CD4-positive, alpha-beta T cell treated with Interleukin-12 subunit alpha and Interleukin-12 subunit beta, for 1 hour (primary cell): ENCODE data around the gene UNC79.

Experiments
- DNase-seq: peaks from one replicate; pipeline ENCODE4 v3.0.0-alpha.2; 2020

UNC79 gene

DNA sequence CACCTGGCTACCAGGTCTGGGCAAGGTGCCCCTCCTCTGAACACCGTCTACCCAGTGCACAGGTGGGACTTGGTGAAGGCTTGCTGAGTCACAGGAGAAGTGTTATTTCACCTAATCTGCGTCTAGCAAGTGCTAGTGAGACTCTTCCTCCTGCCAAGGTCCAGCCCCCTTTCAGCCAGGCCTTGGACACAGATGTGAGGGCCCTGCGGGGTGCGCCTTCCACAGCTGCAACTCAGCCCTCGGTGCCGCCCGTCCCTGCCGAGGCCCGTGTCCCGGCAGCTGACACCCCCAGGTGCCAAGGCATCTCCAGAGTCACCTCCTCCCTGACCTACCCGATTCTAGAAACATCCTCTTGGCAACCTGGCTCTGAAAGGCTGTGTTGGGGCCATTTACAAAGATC lies 302.5 kb downstream of the UNC79 start:
- no peak for DNase-seq

- DNase-seq: no peak
Observed at GRCh38 chr14:93733631-93734030, 302.9 kb downstream of the UNC79 start.

- DNase-seq: no peak
Observed at GRCh38 chr14:93734086-93734822, 303.5 kb downstream of the UNC79 start.

- no peak for DNase-seq
Observed at GRCh38 chr14:93735206-93735605, 304.5 kb downstream of the UNC79 start.

DNA sequence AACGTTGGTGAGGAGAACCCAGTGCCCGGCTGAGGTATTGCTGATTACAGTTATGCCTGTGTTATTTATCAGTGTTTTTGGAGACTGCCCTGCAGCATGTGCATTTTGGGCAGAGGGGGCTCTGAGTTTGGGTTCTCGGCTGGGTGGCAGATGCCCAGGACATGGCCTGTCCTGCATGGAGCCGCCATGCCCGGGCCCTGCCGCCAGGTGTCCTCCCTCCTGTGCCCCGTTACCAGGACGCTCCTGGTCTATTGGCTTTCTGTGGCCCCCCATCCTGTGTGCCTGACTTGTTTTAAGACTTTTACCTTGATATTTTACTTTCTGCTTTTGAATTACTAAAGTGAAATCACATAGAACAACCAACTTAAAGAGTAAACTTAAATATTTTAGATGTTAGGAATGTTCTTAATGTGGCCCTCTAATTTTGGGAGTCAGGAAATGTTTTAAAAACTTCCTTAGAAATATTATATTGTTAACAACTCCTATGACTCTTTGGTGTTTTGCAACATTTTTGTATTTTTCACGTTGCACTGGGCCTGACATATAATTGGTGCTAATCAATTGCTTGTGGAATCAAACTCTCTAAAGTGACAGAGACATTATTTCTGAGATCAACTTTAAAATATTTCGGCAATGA lies 305.8 kb downstream of the UNC79 start:
- no peak for DNase-seq

GRCh38 chr14:93737634-93738033 lies 306.9 kb downstream of the UNC79 start:
- no peak for DNase-seq

DNA sequence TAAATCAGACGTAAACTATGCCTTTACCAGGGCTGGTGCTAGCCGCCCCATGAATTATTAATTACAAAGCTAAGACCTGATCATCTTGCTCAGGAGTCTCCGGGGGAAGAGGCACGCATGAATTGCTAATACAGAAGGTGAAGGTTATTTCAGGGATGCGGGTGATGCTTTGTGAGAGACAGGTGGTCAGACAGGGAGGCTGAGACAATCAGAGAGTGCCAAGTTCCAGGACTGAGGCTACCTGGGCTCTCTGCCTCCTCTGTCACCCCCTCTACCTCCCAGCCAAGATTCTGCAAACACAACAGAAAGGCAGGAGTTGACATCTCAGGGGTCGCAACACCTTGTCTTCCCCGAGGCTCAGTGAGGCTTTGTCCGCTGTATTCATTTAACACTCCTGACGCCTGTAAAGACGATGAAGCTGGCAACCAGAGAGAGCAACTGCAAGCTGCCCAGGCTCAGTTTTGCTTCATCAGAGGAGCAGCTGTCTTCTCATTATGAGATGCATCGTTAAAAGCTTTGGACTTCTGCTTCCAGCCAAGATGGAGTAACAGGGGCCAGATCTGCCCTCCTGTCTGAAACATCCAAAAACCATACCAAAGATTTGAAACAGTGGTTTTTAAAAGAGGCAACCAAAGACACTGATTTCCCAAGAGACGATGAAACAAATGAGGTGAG lies 311.0 kb downstream of the UNC79 start:
- no peak for DNase-seq

GRCh38 chr14:93742761-93743160 lies 312.0 kb downstream of the UNC79 start:
- DNase-seq: no peak

DNA sequence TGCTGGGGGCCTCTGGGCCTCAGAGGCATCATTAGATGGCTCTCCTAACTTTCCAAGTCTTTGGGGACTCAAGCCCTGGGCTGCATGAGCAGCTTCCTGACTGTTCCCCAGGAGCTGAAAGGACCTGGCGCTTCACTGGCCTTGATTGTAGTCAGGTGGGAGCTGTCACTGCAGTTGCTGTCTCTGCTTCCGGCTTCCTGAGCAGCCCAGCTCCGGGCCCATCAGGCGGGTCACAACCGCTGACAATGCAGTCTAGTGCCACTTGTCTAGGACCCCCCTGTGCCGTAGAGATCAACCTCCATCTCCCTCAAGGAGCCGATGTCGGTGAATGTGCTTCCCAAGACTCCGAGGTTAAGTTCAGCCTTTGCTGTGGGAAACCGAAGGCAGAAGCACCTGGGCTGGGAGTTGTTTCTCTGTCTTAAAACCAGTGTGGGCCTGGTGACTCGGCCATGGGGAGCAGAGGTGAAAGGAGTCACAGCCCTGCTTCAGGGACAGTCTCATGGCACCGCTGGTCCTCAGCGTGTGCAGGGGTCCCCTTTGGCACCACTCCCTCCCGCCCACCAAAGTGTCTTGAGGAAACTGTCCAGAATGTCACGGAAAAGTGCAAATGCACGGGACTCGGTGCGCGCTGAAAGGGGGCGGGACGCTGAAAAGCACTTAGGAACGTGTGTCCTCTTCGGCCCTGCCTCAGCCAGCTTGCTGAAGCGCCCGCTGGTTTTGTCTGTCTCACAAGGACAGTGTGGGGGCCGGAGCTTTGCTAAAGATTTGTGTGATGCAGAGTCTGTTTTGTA lies 312.7 kb downstream of the UNC79 start:
- DNase-seq: no peak

DNA sequence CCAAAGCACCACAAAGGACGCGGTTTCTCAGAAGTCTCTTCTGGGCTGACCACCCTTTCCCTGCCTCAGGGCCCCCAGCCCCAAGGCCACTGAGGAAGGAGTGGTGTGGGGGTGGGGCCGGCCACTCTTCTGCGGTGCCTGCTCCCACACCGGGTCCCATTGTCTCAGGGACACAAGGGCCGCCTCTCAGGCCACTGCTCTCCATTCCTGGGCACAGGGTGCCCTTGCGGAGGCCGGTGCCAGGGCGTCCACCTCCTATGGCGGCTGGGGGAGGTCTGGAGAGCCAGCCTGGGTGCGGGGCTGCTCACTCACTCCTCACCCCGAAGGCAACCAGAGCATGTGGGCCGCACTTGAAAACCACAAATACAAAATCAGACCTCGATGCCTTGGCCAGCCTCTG lies 313.4 kb downstream of the UNC79 start:
- no peak for DNase-seq

DNA sequence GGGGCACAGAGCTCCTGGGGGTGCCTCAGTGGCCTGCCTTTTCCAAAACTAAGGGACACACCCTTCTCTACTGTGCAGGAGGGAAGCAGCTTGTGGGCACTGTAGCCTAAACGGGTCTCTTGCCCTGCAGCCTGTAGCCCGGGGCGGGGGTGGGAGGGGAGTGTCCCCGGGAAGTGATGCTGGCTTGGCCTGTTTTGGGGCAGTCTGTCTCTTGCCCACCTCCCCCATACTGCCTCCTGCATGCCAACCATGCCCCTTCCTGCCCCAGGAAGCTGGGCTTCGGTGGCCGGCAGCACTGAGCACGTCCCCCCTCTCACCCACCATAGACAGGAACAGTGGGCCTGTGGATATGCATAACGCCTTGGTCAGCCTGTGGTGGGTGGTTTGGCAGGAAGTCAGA lies 314.1 kb downstream of the UNC79 start:
- no peak for DNase-seq

DNA sequence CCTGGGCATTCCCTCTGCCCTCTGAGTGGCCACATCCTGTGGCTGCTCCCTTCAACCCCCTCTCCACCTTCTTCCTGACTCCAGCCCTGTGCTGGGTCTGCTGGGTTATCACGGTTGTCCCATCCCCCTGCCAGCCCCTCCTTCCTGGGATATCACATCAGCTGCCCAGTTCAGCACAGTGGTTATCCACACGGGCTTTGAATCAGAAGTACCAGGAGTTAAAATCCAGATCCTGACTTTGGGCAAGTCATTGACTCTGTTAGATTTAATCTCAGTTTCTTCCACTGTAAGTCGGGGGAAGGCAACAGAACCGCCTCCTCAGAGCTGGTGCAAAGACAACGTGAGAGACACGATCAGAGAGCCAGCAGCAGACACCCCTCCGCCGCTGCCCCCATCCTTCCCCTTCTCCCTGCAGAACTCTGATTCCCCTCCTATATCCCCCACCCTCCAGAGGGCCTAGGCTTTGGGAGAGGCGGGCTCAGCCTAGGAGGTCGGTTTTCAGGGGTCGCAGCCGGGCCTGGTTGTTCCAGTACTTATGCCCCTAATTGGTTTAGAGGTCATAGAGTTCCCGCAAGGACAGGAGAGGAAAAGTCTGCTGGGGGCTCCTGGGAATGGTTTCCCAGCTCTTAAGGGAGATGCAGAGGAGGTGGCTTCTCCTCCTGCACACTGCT lies 315.0 kb downstream of the UNC79 start:
- no peak for DNase-seq

GRCh38 chr14:93747102-93747501 lies 316.4 kb downstream of the UNC79 start:
- DNase-seq: no peak

- DNase-seq: no peak
Observed at GRCh38 chr14:93747560-93747959, 316.8 kb downstream of the UNC79 start.

GRCh38 chr14:93748208-93749075 lies 317.7 kb downstream of the UNC79 start:
- DNase-seq: no peak

DNA sequence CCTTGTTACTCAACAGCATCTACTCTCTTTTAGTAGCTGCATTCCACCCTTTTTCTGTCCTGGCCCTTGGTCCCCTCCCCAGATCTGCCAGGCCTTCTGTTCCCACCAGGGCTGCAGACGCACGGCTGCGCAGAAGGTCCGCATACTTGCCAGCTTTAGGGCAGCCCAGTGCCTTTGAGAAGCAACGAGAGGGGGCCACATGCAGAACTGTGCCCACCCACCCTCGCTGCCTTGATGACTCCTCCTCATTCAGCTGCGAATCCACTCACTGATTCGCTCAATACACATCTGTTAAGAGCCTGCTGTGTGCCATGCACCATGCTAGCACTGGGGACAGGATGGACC lies 318.3 kb downstream of the UNC79 start:
- DNase-seq: no peak

GRCh38 chr14:93751946-93752655 lies 321.4 kb downstream of the UNC79 start:
- no peak for DNase-seq

- no peak for DNase-seq
Observed at GRCh38 chr14:93752980-93753561, 322.3 kb downstream of the UNC79 start.

- DNase-seq: no peak
Observed at GRCh38 chr14:93753647-93754046, 322.9 kb downstream of the UNC79 start.

DNA sequence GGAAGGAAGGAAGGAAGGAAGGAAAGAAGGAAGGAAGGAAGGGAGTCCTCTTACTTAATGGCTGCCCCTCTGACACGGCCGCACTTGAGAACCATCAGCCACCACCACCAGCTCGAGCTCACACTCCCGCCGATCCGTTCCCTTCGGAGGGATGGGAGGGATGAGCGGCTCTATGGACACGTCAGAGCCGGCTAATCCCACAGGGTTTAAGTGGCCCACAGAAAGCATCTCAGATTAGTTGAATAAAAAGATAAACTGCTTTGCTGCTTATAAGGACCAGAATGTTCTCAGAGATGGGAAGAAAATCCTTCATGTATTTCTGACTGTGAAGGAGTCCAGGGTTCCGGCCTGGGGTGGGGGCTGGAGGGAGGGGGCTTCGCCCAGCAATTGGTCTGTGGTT lies 326.5 kb downstream of the UNC79 start:
- no peak for DNase-seq
